Lower leg skin (tissue), 3 donors: ENCODE results near the gene KRT5.

ENCODE experiments used
- CTCF ChIP-seq, 3 donors: fragments of 450-650 bp; IDR thresholded peaks; one replicate each; pipeline ENCODE4 v1.5.1; 2016; ENCODE audit warnings: antibody characterized with exemption in 3 of 3, mild to moderate bottlenecking in 3 of 3, moderate library complexity in 2 of 3
- POLR2A ChIP-seq, 2 donors: fragments of 450-650 bp; IDR thresholded peaks; one replicate each; pipeline ENCODE4 v1.6.1; 2016 to 2017; ENCODE audit warnings: antibody characterized with exemption in 2 of 2, mild to moderate bottlenecking in 1 of 2, moderate library complexity in 1 of 2

- TF ChIP-seq CTCF (IDR thresholded peaks at IDR 0.05) (no peak), POLR2A (IDR thresholded peaks at IDR 0.05) (no peak)
Measured at GRCh38 chr12:52523824-52524223, 3.6 kb upstream of the KRT5 start.
